ENCODE measurements around the gene CFD. TPM values are rescaled to one million over a fixed set of nuclear protein-coding genes. Genes with fewer than 3 reads are reported as not detected.

The CFD gene
- total and polyA plus RNA-seq, 8 donors, result 36.6 to 1,275 (median 129) TPM

GRCh38 chr19:901216-902092 is 42.0 kb downstream of the CFD start:
- no peak overlapping the region for H3K27ac ChIP-seq
- no peak for TF ChIP-seq EP300 (IDR thresholded peaks at IDR 0.05)
- TF ChIP-seq CTCF (IDR thresholded peaks at IDR 0.05), result no peak
- TF ChIP-seq POLR2AphosphoS5 (IDR thresholded peaks at IDR 0.05), result no peak
- no peak for TF ChIP-seq POLR2A (IDR thresholded peaks at IDR 0.05)
- WGBS, 5 donors, result 90 to 98% (median 96%) methylated on average over 25 to 27 of the region's 27 CpGs
- no peak overlapping the region for H3K4me3 ChIP-seq
- intact Hi-C loops (cut with DNase I; ENCODE audit: low total_unique reads), result no loop called here
- DNase-seq, result no peak
- no peaks in the 10 kb centered on the region for H3K27me3 ChIP-seq
- peaks cover 0 to 32% (median 9%) of the 10 kb centered on the region in 4 donors for H3K4me1 ChIP-seq
- no peaks in the 10 kb centered on the region for H3K9me3 ChIP-seq
- H3K36me3 ChIP-seq, result peaks cover 15 to 55% (median 49%) of the 10 kb centered on the region in 4 donors

- peaks cover 15 to 49% (median 43%) of the 10 kb centered on the region in 4 donors for H3K36me3 ChIP-seq
- intact Hi-C loops (cut with DNase I; ENCODE audit: low total_unique reads), result no loop called here
- WGBS, 5 donors, result 86 to 100% (median 92%) methylated on average over 5 to 7 of the region's 7 CpGs
These were observed 42.6 kb downstream of the CFD start for GRCh38 chr19:902093-902370.

GRCh38 chr19:902446-903226 is 43.2 kb downstream of the CFD start:
- peak overlapping the region in 1 of 4 donors; percentile 13 for H3K4me3 ChIP-seq
- H3K36me3 ChIP-seq, result peaks cover 15 to 43% (median 37%) of the 10 kb centered on the region in 4 donors
- peaks cover 0 to 40% (median 9%) of the 10 kb centered on the region in 4 donors for H3K4me1 ChIP-seq
- TF ChIP-seq POLR2AphosphoS5 (IDR thresholded peaks at IDR 0.05), result no peak
- TF ChIP-seq POLR2A (IDR thresholded peaks at IDR 0.05), result no peak
- TF ChIP-seq EP300 (IDR thresholded peaks at IDR 0.05), result no peak
- no peak for TF ChIP-seq CTCF (IDR thresholded peaks at IDR 0.05)
- DNase-seq, result no peak
- no peaks in the 10 kb centered on the region for H3K27me3 ChIP-seq
- intact Hi-C loops (cut with DNase I; ENCODE audit: low total_unique reads), result no loop called here
- H3K27ac ChIP-seq, result no peak overlapping the region
- 88 to 92% (median 89%) methylated on average over 14 of the region's 14 CpGs for WGBS, 5 donors
- no peaks in the 10 kb centered on the region for H3K9me3 ChIP-seq

More at GRCh38 chr19:902093-902370, 42.6 kb downstream of the CFD start:
- H3K4me3 ChIP-seq, result no peak overlapping the region
- peaks cover 0 to 34% (median 9%) of the 10 kb centered on the region in 4 donors for H3K4me1 ChIP-seq
- no peak for DNase-seq
- no peak overlapping the region for H3K27ac ChIP-seq
- H3K9me3 ChIP-seq, result no peaks in the 10 kb centered on the region
- TF ChIP-seq POLR2A (IDR thresholded peaks at IDR 0.05), result no peak
- TF ChIP-seq EP300 (IDR thresholded peaks at IDR 0.05), result no peak
- no peak for TF ChIP-seq POLR2AphosphoS5 (IDR thresholded peaks at IDR 0.05)
- TF ChIP-seq CTCF (IDR thresholded peaks at IDR 0.05), result no peak
- no peaks in the 10 kb centered on the region for H3K27me3 ChIP-seq

GRCh38 chr19:903266-903797 is 43.9 kb downstream of the CFD start:
- H3K27me3 ChIP-seq, result no peaks in the 10 kb centered on the region
- H3K4me1 ChIP-seq, result peaks cover 0 to 41% (median 9%) of the 10 kb centered on the region in 4 donors
- DNase-seq, result peak in 1 of 2 donors; percentile 74
- intact Hi-C loops (cut with DNase I; ENCODE audit: low total_unique reads), result no loop called here
- H3K9me3 ChIP-seq, result no peaks in the 10 kb centered on the region
- H3K27ac ChIP-seq, result no peak overlapping the region
- 65 to 72% (median 69%) methylated on average over 25 to 32 of the region's 32 CpGs for WGBS, 5 donors
- peaks cover 15 to 41% (median 32%) of the 10 kb centered on the region in 4 donors for H3K36me3 ChIP-seq
- peak overlapping the region in 1 of 4 donors; percentile 13 for H3K4me3 ChIP-seq
- TF ChIP-seq POLR2A (IDR thresholded peaks at IDR 0.05) (no peak), POLR2AphosphoS5 (IDR thresholded peaks at IDR 0.05) (no peak), EP300 (IDR thresholded peaks at IDR 0.05) (no peak), CTCF (IDR thresholded peaks at IDR 0.05) (no peak)
